PFSK-1 (cell line): Measurements from ENCODE around the gene G6PC1.

Experiments used
- POLR2AphosphoS5 ChIP-seq: IDR thresholded peaks from 2 replicates; pipeline ENCODE4 v1.6.1; 2012; ENCODE audit warnings: low read depth, mild to moderate bottlenecking, control low read depth, low read length, moderate library complexity
- SIN3A ChIP-seq: IDR thresholded peaks from 2 replicates; pipeline ENCODE4 v1.6.1; 2012; ENCODE audit warnings: mild to moderate bottlenecking, low read length, moderate library complexity, borderline replicate concordance; ENCODE audit not compliant: insufficient read depth
- TF ChIP-seq, protein P1 (sequence below), 2 experiments: IDR thresholded peaks; 2 replicates each; pipeline versions ENCODE4 v1.6.1 to v1.8.0; 2011 to 2012; ENCODE audit warnings: low read depth in 2 of 2, low read length in 2 of 2, control low read depth in 1 of 2, inconsistent platforms in 1 of 2, mild to moderate bottlenecking in 1 of 2, moderate library complexity in 1 of 2; ENCODE audit not compliant: insufficient read depth in 1 of 2

DNA sequence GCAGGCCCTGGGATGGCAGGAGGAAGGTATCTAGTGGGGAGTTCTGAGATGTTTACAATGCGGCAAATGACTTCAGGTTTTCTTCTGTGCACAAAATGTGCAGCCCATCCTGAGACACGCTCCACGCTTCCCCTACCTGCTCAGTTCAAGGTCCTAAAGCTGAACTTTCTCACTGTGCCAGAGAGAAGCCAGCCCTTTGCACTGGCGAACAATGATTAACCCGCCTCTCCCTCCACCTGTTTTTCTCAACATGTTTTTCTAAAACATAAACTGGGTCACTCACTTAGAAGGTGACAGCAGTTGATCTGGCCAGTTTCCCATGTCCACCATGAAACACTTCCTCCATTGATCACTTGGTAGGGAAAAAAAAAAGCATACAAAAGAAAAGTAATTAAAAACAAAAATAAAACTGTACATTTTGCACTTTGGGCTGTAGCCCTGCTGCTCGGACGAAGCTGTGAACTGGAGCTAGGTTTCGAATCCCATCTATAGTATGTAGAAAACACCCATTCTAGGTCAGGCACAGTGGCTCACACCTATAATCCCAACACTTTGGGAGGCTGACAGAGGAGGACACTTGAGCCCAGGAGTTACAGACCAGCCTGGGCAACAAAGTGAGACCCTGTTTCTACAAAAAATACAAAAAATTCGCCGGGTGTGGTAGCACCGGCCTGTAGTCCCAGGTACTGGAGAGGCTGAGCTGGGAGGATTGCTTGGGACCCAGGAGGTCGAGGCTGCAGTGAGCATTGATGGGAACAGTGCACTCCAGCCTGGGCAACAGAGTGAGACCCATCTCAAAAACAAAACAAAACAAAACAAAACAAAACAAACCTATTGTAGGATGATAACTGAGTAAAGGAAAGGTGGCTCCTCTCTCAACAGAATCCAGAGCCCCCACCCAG, 6.1 kb upstream of the G6PC1 start:
- TF ChIP-seq POLR2AphosphoS5 (no peak), SIN3A (no peak)
- TF ChIP-seq, protein P1, sequence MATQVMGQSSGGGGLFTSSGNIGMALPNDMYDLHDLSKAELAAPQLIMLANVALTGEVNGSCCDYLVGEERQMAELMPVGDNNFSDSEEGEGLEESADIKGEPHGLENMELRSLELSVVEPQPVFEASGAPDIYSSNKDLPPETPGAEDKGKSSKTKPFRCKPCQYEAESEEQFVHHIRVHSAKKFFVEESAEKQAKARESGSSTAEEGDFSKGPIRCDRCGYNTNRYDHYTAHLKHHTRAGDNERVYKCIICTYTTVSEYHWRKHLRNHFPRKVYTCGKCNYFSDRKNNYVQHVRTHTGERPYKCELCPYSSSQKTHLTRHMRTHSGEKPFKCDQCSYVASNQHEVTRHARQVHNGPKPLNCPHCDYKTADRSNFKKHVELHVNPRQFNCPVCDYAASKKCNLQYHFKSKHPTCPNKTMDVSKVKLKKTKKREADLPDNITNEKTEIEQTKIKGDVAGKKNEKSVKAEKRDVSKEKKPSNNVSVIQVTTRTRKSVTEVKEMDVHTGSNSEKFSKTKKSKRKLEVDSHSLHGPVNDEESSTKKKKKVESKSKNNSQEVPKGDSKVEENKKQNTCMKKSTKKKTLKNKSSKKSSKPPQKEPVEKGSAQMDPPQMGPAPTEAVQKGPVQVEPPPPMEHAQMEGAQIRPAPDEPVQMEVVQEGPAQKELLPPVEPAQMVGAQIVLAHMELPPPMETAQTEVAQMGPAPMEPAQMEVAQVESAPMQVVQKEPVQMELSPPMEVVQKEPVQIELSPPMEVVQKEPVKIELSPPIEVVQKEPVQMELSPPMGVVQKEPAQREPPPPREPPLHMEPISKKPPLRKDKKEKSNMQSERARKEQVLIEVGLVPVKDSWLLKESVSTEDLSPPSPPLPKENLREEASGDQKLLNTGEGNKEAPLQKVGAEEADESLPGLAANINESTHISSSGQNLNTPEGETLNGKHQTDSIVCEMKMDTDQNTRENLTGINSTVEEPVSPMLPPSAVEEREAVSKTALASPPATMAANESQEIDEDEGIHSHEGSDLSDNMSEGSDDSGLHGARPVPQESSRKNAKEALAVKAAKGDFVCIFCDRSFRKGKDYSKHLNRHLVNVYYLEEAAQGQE (IDR thresholded peaks at IDR 0.05; ENCODE audit: insufficient read depth in 1 of 2, low read depth in 2 of 2, low read length in 2 of 2), result no peak
